Measurements from ENCODE around the gene BPIFA2.

DNA sequence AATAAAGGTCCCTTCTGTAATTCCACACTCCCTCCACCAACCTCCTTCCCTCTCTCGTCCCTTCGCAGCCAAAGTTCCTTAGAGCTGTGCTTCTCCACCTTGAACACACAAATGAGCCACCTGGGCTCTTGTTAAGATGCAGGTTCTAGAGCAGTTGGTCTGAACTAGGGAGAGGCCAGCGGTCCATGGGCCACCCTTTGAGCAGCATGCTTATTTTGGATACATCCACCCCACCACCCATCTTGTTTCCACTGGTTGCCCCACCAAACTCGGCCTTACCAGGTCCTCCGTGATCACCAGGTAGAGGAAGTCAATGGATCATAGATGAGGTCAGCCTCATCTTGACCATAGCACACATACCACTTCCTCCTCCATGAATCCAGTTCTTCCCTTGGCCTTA lies 7.3 kb upstream of the BPIFA2 start:
- no peak for TF ChIP-seq SP1 (IDR thresholded peaks at IDR 0.05; ENCODE audit: low read depth)
- TF ChIP-seq CTCF (IDR thresholded peaks at IDR 0.05 in 2 of 3, conservative IDR thresholded peaks at IDR 0.05 in 1 of 3; ENCODE audit: borderline replicate concordance in 1 of 3, insufficient read depth in 1 of 3, low read depth in 2 of 3, low read length in 2 of 3): no peak
- TF ChIP-seq CEBPB (IDR thresholded peaks at IDR 0.05; ENCODE audit: low read depth): no peak
- TF ChIP-seq, protein P1, sequence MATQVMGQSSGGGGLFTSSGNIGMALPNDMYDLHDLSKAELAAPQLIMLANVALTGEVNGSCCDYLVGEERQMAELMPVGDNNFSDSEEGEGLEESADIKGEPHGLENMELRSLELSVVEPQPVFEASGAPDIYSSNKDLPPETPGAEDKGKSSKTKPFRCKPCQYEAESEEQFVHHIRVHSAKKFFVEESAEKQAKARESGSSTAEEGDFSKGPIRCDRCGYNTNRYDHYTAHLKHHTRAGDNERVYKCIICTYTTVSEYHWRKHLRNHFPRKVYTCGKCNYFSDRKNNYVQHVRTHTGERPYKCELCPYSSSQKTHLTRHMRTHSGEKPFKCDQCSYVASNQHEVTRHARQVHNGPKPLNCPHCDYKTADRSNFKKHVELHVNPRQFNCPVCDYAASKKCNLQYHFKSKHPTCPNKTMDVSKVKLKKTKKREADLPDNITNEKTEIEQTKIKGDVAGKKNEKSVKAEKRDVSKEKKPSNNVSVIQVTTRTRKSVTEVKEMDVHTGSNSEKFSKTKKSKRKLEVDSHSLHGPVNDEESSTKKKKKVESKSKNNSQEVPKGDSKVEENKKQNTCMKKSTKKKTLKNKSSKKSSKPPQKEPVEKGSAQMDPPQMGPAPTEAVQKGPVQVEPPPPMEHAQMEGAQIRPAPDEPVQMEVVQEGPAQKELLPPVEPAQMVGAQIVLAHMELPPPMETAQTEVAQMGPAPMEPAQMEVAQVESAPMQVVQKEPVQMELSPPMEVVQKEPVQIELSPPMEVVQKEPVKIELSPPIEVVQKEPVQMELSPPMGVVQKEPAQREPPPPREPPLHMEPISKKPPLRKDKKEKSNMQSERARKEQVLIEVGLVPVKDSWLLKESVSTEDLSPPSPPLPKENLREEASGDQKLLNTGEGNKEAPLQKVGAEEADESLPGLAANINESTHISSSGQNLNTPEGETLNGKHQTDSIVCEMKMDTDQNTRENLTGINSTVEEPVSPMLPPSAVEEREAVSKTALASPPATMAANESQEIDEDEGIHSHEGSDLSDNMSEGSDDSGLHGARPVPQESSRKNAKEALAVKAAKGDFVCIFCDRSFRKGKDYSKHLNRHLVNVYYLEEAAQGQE (IDR thresholded peaks at IDR 0.05; ENCODE audit: low read depth): no peak
- no peak for TF ChIP-seq POLR2AphosphoS5 (IDR thresholded peaks at IDR 0.05; ENCODE audit: low read depth, low read length)
- TF ChIP-seq EZH2 (IDR thresholded peaks at IDR 0.05): no peak
- no peak for TF ChIP-seq CBX3 (IDR thresholded peaks at IDR 0.05; ENCODE audit: low read depth)
- no peak for TF ChIP-seq POLR2A (IDR thresholded peaks at IDR 0.05; ENCODE audit: borderline replicate concordance, extremely low read depth, insufficient read depth, insufficient read length)
- TF ChIP-seq JUND (IDR thresholded peaks at IDR 0.05): no peak
- no peak for TF ChIP-seq YY1 (IDR thresholded peaks at IDR 0.05; ENCODE audit: extremely low read depth, insufficient replicate concordance, low read depth, low read length)
